Activated T-cell treated with anti-CD3 and anti-CD28 coated beads, Interleukin-2, amount 50 U/mL, for 1 hour (primary cell): ENCODE measurements around the gene KRT34.
"Not testable (repeated sequence)": the region's sequence is repeated elsewhere in the genome, so short reads cannot be mapped to it uniquely, and the experiment has no call there.

Experiments
- DNase-seq: peaks from one replicate; pipeline ENCODE4 v3.0.0-alpha.2; 2020

KRT34 gene

DNA sequence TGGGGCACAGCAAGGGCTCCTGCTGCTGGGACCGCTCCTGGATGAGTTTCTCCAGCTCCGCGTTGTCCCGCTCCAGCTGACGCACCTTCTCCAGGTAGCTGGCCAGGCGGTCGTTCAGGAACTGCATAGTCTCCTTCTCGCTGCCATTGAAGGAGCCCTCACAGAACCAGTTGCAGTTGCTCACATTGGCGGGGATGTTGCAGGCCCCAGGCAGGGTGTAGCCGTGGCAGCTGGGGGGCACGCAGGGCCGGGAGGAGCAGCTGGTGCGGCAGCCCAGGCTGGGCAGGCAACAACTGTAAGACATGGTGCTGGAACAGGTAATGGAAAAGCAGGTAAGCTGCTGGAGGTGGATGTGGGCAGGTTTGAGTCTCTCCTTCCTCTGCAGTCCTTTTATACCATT lies at the start of gene KRT34:
Gene KRT34 (minus strand): TSS at position 364 of the 400 bp plus-strand sequence. CDS start 60 bp downstream, at position 304.
- DNase-seq = not testable (repeated sequence)

DNA sequence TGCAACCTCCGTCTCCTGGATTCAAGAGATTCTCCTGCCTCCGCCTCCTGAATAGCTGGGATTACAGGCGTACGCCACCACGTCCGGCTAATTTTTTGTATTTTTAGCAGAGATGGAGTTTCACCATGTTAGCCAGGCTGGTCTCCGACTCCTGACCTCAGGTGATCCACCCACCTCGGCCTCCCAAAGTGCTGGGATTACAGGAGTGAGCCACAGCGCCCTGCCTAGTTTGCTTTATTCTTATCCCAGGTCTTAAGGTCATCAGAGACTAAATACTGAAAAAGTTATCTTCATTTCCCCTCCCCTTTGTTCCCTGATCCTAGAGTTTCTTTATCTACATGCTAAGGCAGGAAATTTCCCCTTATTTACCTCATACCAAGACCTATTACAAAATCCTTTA lies 48.3 kb upstream of the KRT34 start:
- DNase-seq = not testable (repeated sequence)

DNA sequence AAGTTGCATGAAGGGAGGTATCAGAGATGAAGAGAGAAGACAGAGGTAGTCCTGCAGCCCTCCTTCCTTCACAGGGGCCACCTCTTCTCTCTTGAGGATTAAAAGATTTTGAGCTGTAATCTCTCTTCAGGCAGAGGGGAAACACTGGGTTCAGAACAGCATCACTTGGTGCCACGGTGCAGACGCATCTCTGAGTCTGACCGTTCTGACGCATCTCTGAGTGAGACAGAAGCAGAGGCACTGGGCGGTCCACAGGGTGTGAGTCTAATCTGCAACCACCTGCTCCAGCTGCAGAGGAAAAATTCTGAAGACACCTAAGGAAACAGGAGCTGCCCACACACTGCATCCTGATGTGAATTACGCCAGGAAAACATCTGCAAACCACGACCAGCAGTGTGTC lies 47.6 kb upstream of the KRT34 start:
- no peak for DNase-seq

DNA sequence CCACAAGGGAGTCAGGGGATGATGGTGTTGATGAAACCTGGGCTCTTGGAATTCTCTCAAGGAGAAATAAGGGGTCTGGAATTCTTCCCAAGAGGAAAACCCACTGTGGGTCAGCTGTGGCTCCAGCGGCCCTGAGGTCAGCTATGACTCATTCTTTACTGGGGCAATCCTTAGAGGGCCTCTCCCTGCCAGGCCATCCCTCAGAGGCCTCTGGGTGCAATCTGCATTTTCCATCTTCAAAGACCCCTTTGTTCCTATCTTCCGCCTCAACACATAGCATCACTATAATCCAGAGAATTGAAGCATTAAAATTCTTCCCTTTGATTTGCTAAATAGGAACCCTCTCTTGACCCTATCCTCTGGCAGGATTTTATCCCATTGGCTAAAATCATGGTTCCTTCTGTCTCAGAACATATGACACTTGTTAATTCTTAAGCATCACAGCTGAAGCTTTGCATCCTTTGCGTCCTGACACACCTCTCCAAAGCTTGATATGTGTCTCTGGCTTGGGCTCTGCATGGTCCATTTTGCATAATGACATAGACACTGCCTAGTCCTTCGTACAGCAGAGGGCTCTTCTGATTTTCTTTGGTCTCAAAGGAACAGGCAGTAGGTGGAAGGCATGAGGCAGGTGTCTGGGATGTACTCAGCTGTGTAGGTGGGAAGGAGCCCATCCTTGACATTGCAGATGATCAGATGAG lies 46.6 kb upstream of the KRT34 start:
- no peak for DNase-seq

DNA sequence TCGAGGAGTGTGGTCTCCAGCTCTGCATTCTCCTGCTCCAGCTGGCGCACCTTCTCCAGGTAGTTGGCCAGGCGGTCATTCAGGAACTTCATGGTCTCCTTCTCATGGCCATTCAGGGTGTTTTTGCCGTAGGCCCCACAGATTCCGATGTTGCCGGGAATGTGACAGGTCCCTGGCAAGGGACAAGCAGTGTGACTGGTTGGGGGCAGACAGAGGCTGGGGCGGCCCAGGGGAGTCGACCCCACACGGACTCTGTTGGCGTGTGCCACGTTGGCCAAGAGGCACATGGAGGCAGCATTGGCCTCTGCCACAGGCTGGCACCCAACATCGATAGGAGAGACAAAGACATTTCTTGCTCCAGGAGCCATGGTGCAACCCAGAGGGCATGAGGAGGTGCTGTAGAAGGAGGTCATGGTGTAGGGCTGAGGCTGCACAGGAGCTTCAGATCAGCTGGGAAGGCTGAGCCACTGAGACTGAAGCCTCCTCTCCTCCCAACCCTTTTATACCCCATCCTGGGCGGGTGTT lies 42.1 kb upstream of the KRT34 start, which contains the start of gene KRT37:
Gene KRT37 (minus strand): TSS at position 475 of the 525 bp plus-strand sequence. CDS start 62 bp downstream, at position 413.
- no peak for DNase-seq

GRCh38 chr17:41422586-41422985 lies 40.5 kb upstream of the KRT34 start:
- not testable (repeated sequence) for DNase-seq

DNA sequence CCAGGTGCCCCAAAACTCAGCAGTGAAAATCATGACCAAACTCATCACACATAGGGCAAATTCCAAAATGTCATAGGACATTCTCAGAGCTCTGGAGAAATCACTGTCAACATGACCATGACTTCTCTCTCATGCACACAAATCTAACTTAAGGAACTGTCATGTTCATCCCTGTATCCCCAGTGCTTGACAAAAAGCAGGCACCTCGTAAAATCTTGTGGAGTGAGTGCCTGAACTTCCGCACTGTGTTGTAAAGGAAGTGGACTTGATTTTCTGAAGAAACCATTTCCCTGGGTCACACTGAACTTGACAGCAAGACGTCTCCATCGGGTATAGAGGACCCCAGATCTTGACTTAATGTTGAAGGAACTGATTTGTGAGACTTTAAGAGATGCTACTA lies 39.5 kb upstream of the KRT34 start:
- DNase-seq = no peak

- no peak for DNase-seq
Measured at GRCh38 chr17:41421116-41421515, 39.0 kb upstream of the KRT34 start.

DNA sequence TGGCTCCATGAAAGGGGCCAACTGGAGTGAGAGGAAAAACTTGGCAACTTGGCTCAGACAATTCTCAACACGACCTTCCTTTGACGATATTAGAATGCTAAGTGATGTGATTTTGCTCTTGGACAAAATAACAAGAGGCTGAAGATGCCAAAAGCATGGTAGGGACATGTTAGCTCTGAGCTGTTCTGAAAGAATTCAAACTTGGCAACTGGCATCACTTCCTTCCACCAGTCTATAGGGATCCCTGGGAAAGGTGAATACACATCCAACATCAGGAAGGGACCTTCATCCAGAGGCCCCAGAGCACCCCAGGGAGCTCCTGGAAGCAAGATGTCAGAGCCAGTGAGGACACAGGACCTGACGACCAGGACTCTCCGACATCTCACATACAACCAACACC lies 38.0 kb upstream of the KRT34 start:
- DNase-seq = no peak

- no peak for DNase-seq
Measured at GRCh38 chr17:41419716-41420115, 37.6 kb upstream of the KRT34 start.

- DNase-seq = no peak
Measured at GRCh38 chr17:41418116-41418860, 36.2 kb upstream of the KRT34 start.

DNA sequence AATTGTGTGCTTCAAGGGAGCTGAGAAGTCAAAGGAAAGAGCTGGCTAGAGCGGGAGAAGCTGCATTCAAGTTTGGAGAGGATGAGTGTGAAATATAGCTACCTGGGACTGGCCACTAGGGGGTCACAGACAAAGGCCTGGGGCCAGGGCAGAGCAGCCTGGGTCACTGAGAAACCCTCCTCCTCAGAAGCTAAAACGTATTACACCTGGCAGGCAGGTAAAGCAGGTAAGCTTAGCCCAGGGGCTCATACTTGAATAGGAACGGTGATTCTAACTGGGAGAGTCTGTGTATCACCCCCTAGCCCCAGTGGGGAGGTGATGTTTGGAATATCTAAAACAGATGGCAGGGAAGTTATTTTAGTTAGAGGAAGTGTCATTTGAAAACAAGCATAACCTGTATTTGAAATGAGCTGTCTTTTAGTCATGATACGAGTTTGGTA lies 35.5 kb upstream of the KRT34 start:
- no peak for DNase-seq

- no peak for DNase-seq
Measured at GRCh38 chr17:41417127-41417526, 35.0 kb upstream of the KRT34 start.

DNA sequence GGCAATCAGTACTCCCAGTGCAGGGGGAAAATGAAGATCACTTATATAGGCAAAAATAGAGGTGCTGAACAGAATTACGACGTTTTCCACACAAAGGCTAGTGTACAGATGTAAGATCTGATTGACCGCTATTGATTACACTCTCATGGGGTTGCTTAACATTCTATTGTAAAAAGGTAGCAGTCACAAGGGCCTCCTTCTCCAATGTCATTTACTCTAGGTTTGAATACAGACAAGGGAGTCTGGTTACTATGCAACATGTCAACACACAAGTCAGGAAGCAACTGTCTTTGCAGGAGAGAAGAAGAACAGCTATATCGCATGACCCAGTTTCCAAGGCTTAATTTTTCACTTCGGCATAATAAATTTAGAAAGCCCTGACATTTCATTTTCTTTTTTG lies 34.4 kb upstream of the KRT34 start:
- no peak for DNase-seq

DNA sequence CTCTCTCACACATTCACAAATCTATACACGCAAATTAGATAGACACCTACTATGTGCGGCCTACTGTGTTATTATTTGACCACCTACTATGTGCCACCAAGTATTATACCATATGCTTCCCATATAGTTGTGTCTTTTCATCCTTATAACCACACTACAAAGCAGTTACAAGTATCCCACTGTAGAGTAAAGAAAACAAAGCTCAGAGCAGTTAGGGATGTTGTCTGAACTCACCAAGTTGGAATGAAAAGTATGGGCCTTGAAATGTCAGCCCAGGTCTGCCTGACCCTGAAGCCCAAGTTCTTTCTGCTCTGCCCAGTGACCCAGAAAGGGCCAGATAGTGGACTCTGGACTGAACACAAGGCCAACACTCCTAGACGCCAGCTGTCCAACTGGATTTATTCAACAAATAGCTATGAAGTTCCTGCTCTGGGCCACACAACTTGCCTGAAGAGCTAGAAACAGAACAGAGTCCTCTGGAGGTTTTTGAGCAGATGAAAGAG lies 33.8 kb upstream of the KRT34 start:
- no peak for DNase-seq

- no peak for DNase-seq
Measured at GRCh38 chr17:41415411-41415810, 33.3 kb upstream of the KRT34 start.

DNA sequence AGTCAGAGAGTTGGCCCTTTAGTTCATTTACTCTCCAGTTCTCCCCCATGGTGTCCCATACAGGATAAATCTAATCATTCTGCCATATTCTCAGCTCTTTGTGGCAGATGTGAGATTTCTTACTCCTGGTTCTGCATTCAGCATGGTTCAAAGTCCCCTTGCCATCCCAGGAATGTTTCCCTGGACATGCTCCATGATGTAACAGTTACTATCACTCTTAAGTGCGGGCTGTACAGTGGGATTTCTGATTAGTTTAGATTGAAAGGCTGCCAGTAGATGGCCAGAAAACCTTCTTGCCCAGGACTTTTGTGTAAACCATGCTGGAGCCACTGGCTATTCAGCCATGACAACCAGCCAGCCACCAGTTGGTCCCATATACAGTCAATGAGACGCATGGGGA lies 31.9 kb upstream of the KRT34 start:
- DNase-seq = no peak

GRCh38 chr17:41413353-41413957 lies 31.3 kb upstream of the KRT34 start:
- no peak for DNase-seq

DNA sequence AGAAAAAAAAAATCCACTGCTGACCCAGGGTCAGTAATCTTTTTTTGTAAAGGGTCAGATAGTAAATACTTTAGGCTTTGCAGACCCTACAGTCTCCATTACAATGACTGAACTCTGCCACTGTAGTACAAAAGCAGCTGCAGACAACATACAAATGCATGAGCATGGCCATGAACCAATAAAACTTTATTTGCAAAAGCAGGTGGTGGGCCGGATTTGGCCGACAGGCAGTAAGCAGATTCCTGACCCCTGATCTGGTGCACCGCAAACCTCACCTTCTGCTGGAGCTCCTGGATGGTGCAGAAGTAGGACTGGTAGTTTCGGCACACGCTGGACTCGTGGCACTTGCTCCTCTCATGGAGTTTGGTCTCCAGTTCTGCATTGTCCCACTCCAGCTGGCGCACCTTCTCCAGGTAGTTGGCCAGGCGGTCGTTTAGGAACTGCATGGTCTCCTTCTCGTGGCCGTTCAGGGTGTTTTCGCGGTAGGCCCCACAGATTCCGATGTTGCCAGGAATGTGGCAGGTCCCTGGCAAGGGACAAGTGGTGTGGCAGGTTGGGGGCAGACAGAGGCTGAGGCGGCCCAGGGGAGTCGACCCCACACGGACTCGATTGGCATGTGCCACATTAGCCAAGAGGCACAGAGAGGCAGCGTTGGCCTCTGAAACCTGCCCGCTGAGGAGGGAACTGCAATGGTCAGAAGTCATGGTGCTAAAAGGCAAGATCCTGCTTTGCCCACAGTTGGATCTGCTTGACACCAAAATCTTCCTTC lies 29.1 kb upstream of the KRT34 start:
- no peak for DNase-seq

- no peak for DNase-seq
Measured at GRCh38 chr17:41407226-41407625, 25.1 kb upstream of the KRT34 start.

GRCh38 chr17:41406205-41406604 lies 24.1 kb upstream of the KRT34 start:
- no peak for DNase-seq

DNA sequence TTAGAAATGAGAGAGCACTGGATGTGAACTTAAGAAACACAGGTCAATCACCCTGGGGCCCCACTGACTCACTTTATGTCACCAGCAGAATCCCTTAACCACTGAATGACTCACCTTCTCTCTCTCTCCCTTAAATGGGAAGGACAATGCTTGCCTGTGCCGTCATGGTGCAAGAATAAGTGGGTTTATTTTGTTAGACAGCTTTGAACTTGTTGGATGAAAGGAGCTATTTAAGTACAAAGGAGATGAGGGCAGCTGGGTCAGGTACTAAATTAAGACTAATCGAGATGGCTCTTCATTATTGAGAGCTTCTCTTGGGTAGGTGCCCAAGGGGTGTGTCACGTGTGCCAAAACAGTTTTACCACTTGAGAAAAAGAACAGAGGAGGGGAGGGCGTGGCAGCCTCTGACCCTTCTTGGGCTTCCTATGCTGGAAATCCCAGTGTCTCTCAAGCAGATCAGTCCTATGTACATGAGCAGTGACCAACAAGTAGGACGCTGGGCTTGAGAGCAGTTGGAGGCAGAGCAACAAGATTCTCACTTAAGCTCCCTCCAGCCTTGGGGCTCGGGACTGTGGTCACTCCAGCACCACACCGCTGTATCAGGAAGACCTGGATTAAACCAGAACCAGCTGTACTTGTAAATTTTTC lies 22.0 kb upstream of the KRT34 start:
- DNase-seq = no peak
